RWPE2 (cell line): ENCODE measurements around the gene LDB2.

Experiments used
- ATAC-seq: fragments of 200-7000 bp; cut with Tn5 transposase; 3 replicates; pipeline ENCODE4 v1.9.1; 2021; ENCODE audit warnings: low read depth
- DNase-seq: peaks from one replicate; pipeline ENCODE4 v3.0.0-alpha.2; 2020; ENCODE audit warnings: low spot score
- H3K27ac ChIP-seq: fragments of 450-650 bp; 2 replicates; pipeline ENCODE4 v1.5.1; 2017; ENCODE audit warnings: mild to moderate bottlenecking; ENCODE audit not compliant: poor library complexity, severe bottlenecking
- H3K27me3 ChIP-seq: fragments of 250-450 bp; sonication (Bioruptor Pico); 2 replicates; pipeline ENCODE4 v1.5.1; 2021; ENCODE audit warnings: mild to moderate bottlenecking, moderate library complexity; ENCODE audit not compliant: insufficient read depth, poor library complexity, severe bottlenecking
- H3K36me3 ChIP-seq: fragments of 250-450 bp; sonication (Bioruptor Pico); 2 replicates; pipeline ENCODE4 v1.5.1; 2020; ENCODE audit warnings: low read depth, mild to moderate bottlenecking, moderate library complexity
- H3K4me1 ChIP-seq: fragments of 250-450 bp; sonication (Bioruptor Pico); 2 replicates; pipeline ENCODE4 v1.5.1; 2021; ENCODE audit warnings: mild to moderate bottlenecking, moderate library complexity; ENCODE audit not compliant: insufficient read depth, poor library complexity, severe bottlenecking
- H3K4me3 ChIP-seq: fragments of 250-450 bp; sonication (Bioruptor Pico); 2 replicates; pipeline ENCODE4 v1.5.1; 2021; ENCODE audit warnings: mild to moderate bottlenecking, moderate library complexity; ENCODE audit not compliant: severe bottlenecking
- H3K9me3 ChIP-seq: fragments of 250-450 bp; sonication (Bioruptor Pico); 2 replicates; pipeline ENCODE4 v1.5.1; 2021; ENCODE audit warnings: mild to moderate bottlenecking, moderate library complexity; ENCODE audit not compliant: severe bottlenecking
- CTCF ChIP-seq: fragments of 450-650 bp; IDR thresholded peaks from one replicate; pipeline ENCODE4 v1.5.1; 2017; ENCODE audit warnings: mild to moderate bottlenecking, moderate library complexity; ENCODE audit not compliant: poor library complexity, severe bottlenecking

The LDB2 gene

DNA sequence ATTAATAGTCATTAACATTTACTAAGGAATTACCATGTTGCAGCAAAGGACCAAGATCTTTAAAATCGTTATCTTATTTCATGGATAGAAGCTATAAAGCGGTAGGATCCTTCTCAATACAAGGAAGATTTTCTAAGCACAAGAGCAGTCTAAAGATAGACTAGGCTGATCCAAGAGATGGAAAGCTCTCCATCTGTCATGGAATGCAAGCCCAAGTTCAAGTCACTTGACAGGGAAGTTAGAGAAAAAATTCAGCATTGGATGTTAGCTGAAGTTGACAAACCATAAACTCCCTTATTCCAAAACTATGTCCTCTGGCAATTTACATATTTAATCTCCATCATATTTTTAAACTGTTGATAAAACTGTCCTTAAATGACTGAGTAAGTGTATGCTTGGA lies 177.7 kb downstream of the LDB2 start:
- Histone ChIP-seq H3K9me3 (peaks cover 2% of the 10 kb centered on the region), H3K4me1 (no peaks in the 10 kb centered on the region), H3K27me3 (no peaks in the 10 kb centered on the region), H3K36me3 (no peaks in the 10 kb centered on the region), H3K4me3 (no peak overlapping the region), H3K27ac (no peak overlapping the region)
- ATAC-seq = no peak
- DNase-seq = no peak
- TF ChIP-seq CTCF = no peak

GRCh38 chr4:16717266-16717970 lies 181.0 kb downstream of the LDB2 start:
- DNase-seq = no peak
- peaks cover 3% of the 10 kb centered on the region for H3K27me3 ChIP-seq
- H3K9me3 ChIP-seq = no peaks in the 10 kb centered on the region
- no peaks in the 10 kb centered on the region for H3K4me1 ChIP-seq
- no peak for TF ChIP-seq CTCF
- no peaks in the 10 kb centered on the region for H3K36me3 ChIP-seq
- ATAC-seq = no peak
- H3K27ac ChIP-seq = no peak overlapping the region
- no peak overlapping the region for H3K4me3 ChIP-seq

DNA sequence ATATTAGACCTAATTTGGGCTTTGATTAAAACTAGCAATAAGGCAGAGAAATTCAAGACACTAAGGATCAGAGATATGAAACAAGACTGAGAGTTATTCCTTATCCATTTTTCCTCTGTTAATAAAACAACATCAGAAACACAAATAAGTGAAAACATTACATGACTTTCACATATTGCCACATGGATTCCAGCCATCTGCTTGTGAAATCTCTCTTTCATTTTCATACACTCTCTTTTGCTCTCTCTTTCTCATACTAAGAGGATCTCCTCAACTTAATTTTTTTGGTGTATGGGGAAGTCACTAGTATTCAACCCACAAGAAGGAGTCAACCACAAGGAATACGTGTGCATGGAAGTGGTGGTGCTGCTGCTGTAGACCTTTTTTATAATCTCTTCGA lies 183.0 kb downstream of the LDB2 start:
- no peaks in the 10 kb centered on the region for H3K4me1 ChIP-seq
- H3K9me3 ChIP-seq = no peaks in the 10 kb centered on the region
- TF ChIP-seq CTCF = no peak
- H3K27ac ChIP-seq = no peak overlapping the region
- H3K36me3 ChIP-seq = no peaks in the 10 kb centered on the region
- ATAC-seq = no peak
- DNase-seq = no peak
- no peak overlapping the region for H3K4me3 ChIP-seq
- peaks cover 3% of the 10 kb centered on the region for H3K27me3 ChIP-seq

DNA sequence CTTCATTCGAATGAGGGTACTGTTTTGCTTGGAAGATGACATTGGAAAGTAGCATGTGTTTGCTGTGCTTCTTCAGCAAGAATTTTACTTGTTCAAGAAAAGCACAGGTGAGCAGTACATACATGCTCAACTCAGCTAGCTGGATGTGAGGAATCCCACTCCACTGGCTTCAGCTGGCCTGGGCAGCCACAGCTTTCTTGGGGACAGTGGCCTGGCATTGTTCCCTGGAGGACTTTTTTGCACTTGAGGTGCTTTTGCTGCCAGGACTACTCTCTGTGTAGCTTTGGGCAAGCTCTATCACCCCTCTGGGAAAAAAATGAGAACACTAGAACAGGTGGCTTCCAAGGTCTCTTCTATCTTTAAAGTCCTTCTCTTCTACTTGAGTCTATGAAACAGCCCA lies 184.3 kb downstream of the LDB2 start:
- Histone ChIP-seq H3K4me3 (no peak overlapping the region), H3K36me3 (no peaks in the 10 kb centered on the region), H3K27me3 (peaks cover 3% of the 10 kb centered on the region), H3K4me1 (no peaks in the 10 kb centered on the region), H3K9me3 (no peaks in the 10 kb centered on the region), H3K27ac (no peak overlapping the region)
- ATAC-seq = no peak
- no peak for DNase-seq
- no peak for TF ChIP-seq CTCF

DNA sequence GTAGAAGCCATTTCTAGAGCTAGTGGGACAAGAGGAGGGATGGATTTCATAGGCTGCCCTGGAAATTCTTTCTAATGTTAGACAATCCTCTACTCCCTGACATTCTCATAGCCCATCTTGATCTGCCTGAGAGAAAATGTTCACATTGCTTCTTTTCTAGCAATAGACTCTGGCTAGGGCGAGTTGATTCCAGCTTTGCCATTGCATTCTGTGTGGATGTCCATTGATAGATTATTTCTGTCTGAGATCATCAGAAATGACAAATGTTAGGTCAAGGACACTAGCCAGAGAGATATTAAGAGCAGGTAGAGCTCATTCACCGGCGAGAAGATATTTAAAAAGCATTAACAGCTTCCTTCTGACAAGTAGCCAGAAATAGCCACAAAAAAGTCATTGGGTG lies 184.7 kb downstream of the LDB2 start:
- no peaks in the 10 kb centered on the region for H3K36me3 ChIP-seq
- ATAC-seq (no peak), DNase-seq (no peak)
- no peak overlapping the region for H3K27ac ChIP-seq
- H3K27me3 ChIP-seq = peaks cover 3% of the 10 kb centered on the region
- H3K9me3 ChIP-seq = no peaks in the 10 kb centered on the region
- no peak overlapping the region for H3K4me3 ChIP-seq
- H3K4me1 ChIP-seq = no peaks in the 10 kb centered on the region
- TF ChIP-seq CTCF = no peak
